HepG2 (cell line): Measurements from ENCODE around the gene CES2. TPM values are rescaled to one million over a fixed set of nuclear protein-coding genes. Genes with fewer than 3 reads are reported as not detected.

Experiments
- CEBPZ ChIP-seq: IDR thresholded peaks from 2 replicates; pipeline ENCODE4 v1.6.1; 2012; ENCODE audit warnings: low read length, improper control_type of control experiment
- FOXC1 ChIP-seq: sonication (generic); formaldehyde crosslinking; IDR thresholded peaks from 2 replicates; pipeline ENCODE4 v1.8.0; 2022; ENCODE audit warnings: mild to moderate bottlenecking, missing genetic modification reagents, borderline replicate concordance
- FOXO1 ChIP-seq: sonication (generic); formaldehyde crosslinking; IDR thresholded peaks from 2 replicates; pipeline ENCODE4 v1.4.0; 2020; ENCODE audit warnings: missing genetic modification reagents
- KDM2A ChIP-seq: sonication (generic); formaldehyde crosslinking; IDR thresholded peaks from 2 replicates; pipeline ENCODE4 v1.4.0; 2020; ENCODE audit warnings: low read depth, missing genetic modification reagents, borderline replicate concordance
- NAIF1 ChIP-seq: sonication (generic); formaldehyde crosslinking; IDR thresholded peaks from 2 replicates; pipeline ENCODE4 v1.5.0; 2020; ENCODE audit warnings: mild to moderate bottlenecking, missing genetic modification reagents, borderline replicate concordance
- NFKB2 ChIP-seq: sonication (generic); formaldehyde crosslinking; IDR thresholded peaks from 2 replicates; pipeline ENCODE4 v1.4.0; 2020; ENCODE audit warnings: missing genetic modification reagents, borderline replicate concordance
- RFX3 ChIP-seq: IDR thresholded peaks from 2 replicates; pipeline ENCODE4 v1.6.1; 2016; ENCODE audit warnings: missing biosample characterization, missing genetic modification reagents
- TP53 ChIP-seq: sonication (generic); formaldehyde crosslinking; conservative IDR thresholded peaks from 2 replicates; pipeline ENCODE4 v1.4.0; 2020; ENCODE audit warnings: missing genetic modification reagents
- ZFP1 ChIP-seq: IDR thresholded peaks from 2 replicates; pipeline ENCODE4 v1.6.1; 2016
- ZFP36L2 ChIP-seq: sonication (generic); formaldehyde crosslinking; IDR thresholded peaks from 2 replicates; pipeline ENCODE4 v1.4.0; 2020; ENCODE audit warnings: missing genetic modification reagents
- ZNF235 ChIP-seq: sonication (generic); formaldehyde crosslinking; IDR thresholded peaks from 2 replicates; pipeline ENCODE4 v1.8.1; 2023; ENCODE audit warnings: mild to moderate bottlenecking, missing genetic modification reagents, borderline replicate concordance
- ZNF354B ChIP-seq: sonication (generic); formaldehyde crosslinking; IDR thresholded peaks from 2 replicates; pipeline ENCODE4 v1.8.0; 2022; ENCODE audit warnings: mild to moderate bottlenecking, missing genetic modification reagents
- ZNF501 ChIP-seq: sonication (generic); formaldehyde crosslinking; IDR thresholded peaks from 2 replicates; pipeline ENCODE4 v1.5.1; 2020; ENCODE audit warnings: mild to moderate bottlenecking, moderate library complexity, missing genetic modification reagents
- ZNF598 ChIP-seq: sonication (generic); formaldehyde crosslinking; IDR thresholded peaks from 2 replicates; pipeline ENCODE4 v1.5.1; 2020; ENCODE audit warnings: mild to moderate bottlenecking, missing genetic modification reagents, borderline replicate concordance
- ZNF775 ChIP-seq: sonication (generic); formaldehyde crosslinking; IDR thresholded peaks from 2 replicates; pipeline ENCODE4 v1.4.0; 2020; ENCODE audit warnings: missing genetic modification reagents, mild to moderate bottlenecking, moderate library complexity, borderline replicate concordance
- ZNF790 ChIP-seq: sonication (generic); formaldehyde crosslinking; IDR thresholded peaks from 2 replicates; pipeline ENCODE4 v1.8.0; 2022; ENCODE audit warnings: missing genetic modification reagents, mild to moderate bottlenecking, borderline replicate concordance
- ZNF850 ChIP-seq: sonication (generic); formaldehyde crosslinking; conservative IDR thresholded peaks from 2 replicates; pipeline ENCODE4 v1.9.0; 2021; ENCODE audit warnings: mild to moderate bottlenecking, missing genetic modification reagents
- polyA plus RNA-seq, 8 experiments: library from polyadenylated mRNA; depleted of rRNA in 3 of 8; stranded (reverse) in 7 of 8; unstranded in 1 of 8; fragments of >200 nt; fragmentation: Illumina TruSeq in 4 of 8; extraction: Trizol in 4 of 8; gene quantifications; 2 replicates each; pipeline versions ENCODE4 v1.2.1 to v1.2.3, GENCODE V29; 2011 to 2016; ENCODE audit warnings: low read depth in 4 of 8, missing spikeins in 1 of 8, mixed read lengths in 1 of 8; ENCODE audit not compliant: insufficient read depth in 1 of 8
- total RNA-seq, 5 experiments: library from RNA; depleted of rRNA; stranded (reverse); fragments of >200 nt; fragmentation: Illumina TruSeq; extraction: Trizol; gene quantifications; 2 replicates each; pipeline ENCODE4 v1.2.3, GENCODE V29; 2016; ENCODE audit warnings: low read depth in 1 of 5
- TF ChIP-seq, protein P1 (sequence below): IDR thresholded peaks from 2 replicates; pipeline ENCODE4 v1.6.1; 2016; ENCODE audit warnings: missing genetic modification reagents, missing compliant biosample characterization
- TF ChIP-seq, protein P2 (sequence below), 2 experiments: sonication (generic) in 1 of 2; formaldehyde crosslinking in 1 of 2; IDR thresholded peaks; 2 replicates each; pipeline versions ENCODE4 v1.6.1 to v1.9.0; 2014 to 2022; ENCODE audit warnings: antibody characterized with exemption in 1 of 2, borderline replicate concordance in 1 of 2, inconsistent platforms in 1 of 2, low read depth in 1 of 2, missing genetic modification reagents in 1 of 2

Gene CES2
- total and polyA plus RNA-seq, 2 of the 13 experiments (the other 11 are each of a cell fraction or from before 2014, with no cell fraction given), result 50.6 to 63.8 TPM

- TF ChIP-seq ZNF501 (CRISPR knock-in tag) (0 out of 2 replicates have a peak, but pooled peaks have one; percentile 16), FOXC1 (CRISPR knock-in tag) (no peak), FOXO1 (CRISPR knock-in tag) (no peak), NFKB2 (CRISPR knock-in tag) (0 out of 2 replicates have a peak, but pooled peaks have one; percentile 44), NAIF1 (CRISPR knock-in tag) (0 out of 2 replicates have a peak, but pooled peaks have one; percentile 30), KDM2A (CRISPR knock-in tag) (0 out of 2 replicates have a peak, but pooled peaks have one; percentile 19), CEBPZ (no peak), ZFP1 (CRISPR knock-in tag) (no peak), ZNF775 (CRISPR knock-in tag) (no peak), ZNF790 (CRISPR knock-in tag) (no peak), ZNF850 (CRISPR knock-in tag) (no peak), ZNF598 (CRISPR knock-in tag) (no peak), ZNF235 (CRISPR knock-in tag) (no peak), ZNF354B (no peak), TP53 (CRISPR knock-in tag) (no peak), ZFP36L2 (CRISPR knock-in tag) (no peak), RFX3 (CRISPR knock-in tag) (no peak)
- TF ChIP-seq, protein P1, sequence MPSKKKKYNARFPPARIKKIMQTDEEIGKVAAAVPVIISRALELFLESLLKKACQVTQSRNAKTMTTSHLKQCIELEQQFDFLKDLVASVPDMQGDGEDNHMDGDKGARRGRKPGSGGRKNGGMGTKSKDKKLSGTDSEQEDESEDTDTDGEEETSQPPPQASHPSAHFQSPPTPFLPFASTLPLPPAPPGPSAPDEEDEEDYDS (CRISPR knock-in tag), result no peak
- TF ChIP-seq, protein P2, sequence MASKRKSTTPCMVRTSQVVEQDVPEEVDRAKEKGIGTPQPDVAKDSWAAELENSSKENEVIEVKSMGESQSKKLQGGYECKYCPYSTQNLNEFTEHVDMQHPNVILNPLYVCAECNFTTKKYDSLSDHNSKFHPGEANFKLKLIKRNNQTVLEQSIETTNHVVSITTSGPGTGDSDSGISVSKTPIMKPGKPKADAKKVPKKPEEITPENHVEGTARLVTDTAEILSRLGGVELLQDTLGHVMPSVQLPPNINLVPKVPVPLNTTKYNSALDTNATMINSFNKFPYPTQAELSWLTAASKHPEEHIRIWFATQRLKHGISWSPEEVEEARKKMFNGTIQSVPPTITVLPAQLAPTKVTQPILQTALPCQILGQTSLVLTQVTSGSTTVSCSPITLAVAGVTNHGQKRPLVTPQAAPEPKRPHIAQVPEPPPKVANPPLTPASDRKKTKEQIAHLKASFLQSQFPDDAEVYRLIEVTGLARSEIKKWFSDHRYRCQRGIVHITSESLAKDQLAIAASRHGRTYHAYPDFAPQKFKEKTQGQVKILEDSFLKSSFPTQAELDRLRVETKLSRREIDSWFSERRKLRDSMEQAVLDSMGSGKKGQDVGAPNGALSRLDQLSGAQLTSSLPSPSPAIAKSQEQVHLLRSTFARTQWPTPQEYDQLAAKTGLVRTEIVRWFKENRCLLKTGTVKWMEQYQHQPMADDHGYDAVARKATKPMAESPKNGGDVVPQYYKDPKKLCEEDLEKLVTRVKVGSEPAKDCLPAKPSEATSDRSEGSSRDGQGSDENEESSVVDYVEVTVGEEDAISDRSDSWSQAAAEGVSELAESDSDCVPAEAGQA (IDR thresholded peaks at IDR 0.05; ENCODE audit: low read depth), result no peak
- TF ChIP-seq, protein P2 (CRISPR knock-in tag; IDR thresholded peaks at IDR 0.05; ENCODE audit: borderline replicate concordance), result no peak
Measured at GRCh38 chr16:66928702-66929388, 6.5 kb upstream of the CES2 start (continued).
